WTC11 (cell line): ENCODE data around the gene DMRT2. TPM values are rescaled to one million over a fixed set of nuclear protein-coding genes. Genes with fewer than 3 reads are reported as not detected.

ENCODE experiments used
- ATAC-seq: fragments of 200-7000 bp; cut with Tn5 transposase; 2 replicates; pipeline ENCODE4 v1.10.0; 2021; ENCODE audit warnings: mild to moderate bottlenecking, moderate library complexity
- CTCF ChIA-PET: fragments of 300-600 bp; sonication (Branson Sonifier 250); formaldehyde crosslinking; loops from one replicate; lab custom pipeline; 2021; ENCODE audit warnings: antibody characterized with exemption; lab: Charles Lee
- POLR2A ChIA-PET: fragments of 350-600 bp; sonication (Branson Sonifier 250); formaldehyde crosslinking; loops from one replicate; lab custom pipeline; 2021; ENCODE audit warnings: antibody characterized with exemption; lab: Charles Lee
- DNase-seq: peaks from one replicate; pipeline ENCODE4 v3.0.0; 2021; ENCODE audit warnings: low spot score
- H3K27ac Mint-ChIP-seq: 2 replicates; pipeline ENCODE4 v1.8.0; 2021; ENCODE audit warnings: mixed read lengths
- H3K27me3 Mint-ChIP-seq: 2 replicates; pipeline ENCODE4 v1.8.0; 2021; ENCODE audit warnings: low read depth, mild to moderate bottlenecking, moderate library complexity, mixed read lengths
- H3K36me3 Mint-ChIP-seq: 2 replicates; pipeline ENCODE4 v1.8.0; 2021; ENCODE audit warnings: mixed read lengths
- H3K4me1 Mint-ChIP-seq: 2 replicates; pipeline ENCODE4 v1.8.0; 2022; ENCODE audit warnings: mixed read lengths
- H3K4me3 Mint-ChIP-seq: 2 replicates; pipeline ENCODE4 v1.8.0; 2021; ENCODE audit warnings: mild to moderate bottlenecking, moderate library complexity, mixed read lengths
- H3K9me3 Mint-ChIP-seq: 2 replicates; pipeline ENCODE4 v1.8.0; 2021; ENCODE audit warnings: mixed read lengths
- ESRRA ChIP-seq: sonication (generic); formaldehyde crosslinking; IDR thresholded peaks from 2 replicates; pipeline ENCODE4 v1.8.1; 2022; ENCODE audit warnings: mild to moderate bottlenecking, missing genetic modification reagents, borderline replicate concordance
- FOXK1 ChIP-seq: sonication (generic); formaldehyde crosslinking; IDR thresholded peaks from 2 replicates; pipeline ENCODE4 v1.8.0; 2022; ENCODE audit warnings: mild to moderate bottlenecking, moderate library complexity, missing genetic modification reagents
- HMGA2 ChIP-seq: fragments of 250-450 bp; sonication (Bioruptor Pico); IDR thresholded peaks from 2 replicates; pipeline ENCODE4 v1.4.0; 2021; ENCODE audit warnings: mild to moderate bottlenecking, moderate library complexity
- JAZF1 ChIP-seq: fragments of 250-450 bp; sonication (Bioruptor Pico); IDR thresholded peaks from 2 replicates; pipeline ENCODE4 v1.9.0; 2021; ENCODE audit warnings: moderate library complexity, mild to moderate bottlenecking, inconsistent platforms
- MYBL2 ChIP-seq: sonication (generic); formaldehyde crosslinking; IDR thresholded peaks from 2 replicates; pipeline ENCODE4 v1.8.1; 2023; ENCODE audit warnings: mild to moderate bottlenecking, moderate library complexity, missing genetic modification reagents
- ZNF121 ChIP-seq: sonication (generic); formaldehyde crosslinking; IDR thresholded peaks from 2 replicates; pipeline ENCODE4 v1.8.0; 2023; ENCODE audit warnings: missing genetic modification reagents
- total RNA-seq: library from RNA; stranded (reverse); gene quantifications from 3 replicates; pipeline ENCODE4 v1.2.3, GENCODE V29; 2021
- TF ChIP-seq, protein P1 (sequence below): sonication (generic); formaldehyde crosslinking; IDR thresholded peaks from 2 replicates; pipeline ENCODE4 v1.8.1; 2023; ENCODE audit warnings: mild to moderate bottlenecking, missing genetic modification reagents, moderate library complexity
- TF ChIP-seq, protein P2 (sequence below): sonication (generic); formaldehyde crosslinking; IDR thresholded peaks from 2 replicates; pipeline ENCODE4 v1.8.0; 2022; ENCODE audit warnings: missing genetic modification reagents
- TF ChIP-seq, protein P3 (sequence below): sonication (generic); formaldehyde crosslinking; IDR thresholded peaks from 2 replicates; pipeline ENCODE4 v1.8.0; 2023; ENCODE audit warnings: missing genetic modification reagents
- TF ChIP-seq, protein P4 (sequence below): sonication (generic); formaldehyde crosslinking; IDR thresholded peaks from 2 replicates; pipeline ENCODE4 v1.8.1; 2023; ENCODE audit warnings: mild to moderate bottlenecking, moderate library complexity, missing genetic modification reagents
- TF ChIP-seq, protein P5 (sequence below): sonication (generic); formaldehyde crosslinking; IDR thresholded peaks from 2 replicates; pipeline ENCODE4 v1.8.1; 2023; ENCODE audit warnings: mild to moderate bottlenecking, missing genetic modification reagents
- TF ChIP-seq, protein P6 (sequence below): sonication (generic); formaldehyde crosslinking; IDR thresholded peaks from 2 replicates; pipeline ENCODE4 v1.8.1; 2023; ENCODE audit warnings: mild to moderate bottlenecking, missing genetic modification reagents, borderline replicate concordance

Gene DMRT2
- total RNA-seq, 1 experiment from 2014 or later, result not detected

DNA sequence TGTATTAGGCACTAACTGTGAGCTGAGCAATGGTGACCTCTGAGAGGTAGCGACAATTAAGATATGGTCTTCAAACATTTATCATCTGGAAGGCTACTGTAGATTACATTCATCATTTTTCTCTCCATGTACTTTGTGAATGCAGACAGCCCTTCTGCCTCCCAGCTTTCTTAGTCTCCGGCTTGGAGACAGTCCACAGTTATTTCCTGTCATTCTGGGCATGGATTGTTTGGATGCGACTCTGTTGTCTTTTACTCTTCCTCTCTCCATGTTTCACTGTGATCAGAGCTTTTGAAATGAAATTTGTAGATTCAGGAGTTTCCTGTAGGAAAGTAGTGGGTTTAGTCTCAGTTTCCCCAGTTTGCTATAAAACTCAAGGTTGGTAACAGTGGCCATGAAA is 20.5 kb downstream of the DMRT2 start (continued):
- TF ChIP-seq, protein P1, sequence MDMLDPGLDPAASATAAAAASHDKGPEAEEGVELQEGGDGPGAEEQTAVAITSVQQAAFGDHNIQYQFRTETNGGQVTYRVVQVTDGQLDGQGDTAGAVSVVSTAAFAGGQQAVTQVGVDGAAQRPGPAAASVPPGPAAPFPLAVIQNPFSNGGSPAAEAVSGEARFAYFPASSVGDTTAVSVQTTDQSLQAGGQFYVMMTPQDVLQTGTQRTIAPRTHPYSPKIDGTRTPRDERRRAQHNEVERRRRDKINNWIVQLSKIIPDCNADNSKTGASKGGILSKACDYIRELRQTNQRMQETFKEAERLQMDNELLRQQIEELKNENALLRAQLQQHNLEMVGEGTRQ (CRISPR knock-in tag), result no peak
- no peak for TF ChIP-seq MYBL2 (CRISPR knock-in tag)
- no peak for TF ChIP-seq JAZF1 (CRISPR knock-in tag)
- no peak for TF ChIP-seq HMGA2
- no peak for TF ChIP-seq ESRRA (CRISPR knock-in tag)
- TF ChIP-seq, protein P2, sequence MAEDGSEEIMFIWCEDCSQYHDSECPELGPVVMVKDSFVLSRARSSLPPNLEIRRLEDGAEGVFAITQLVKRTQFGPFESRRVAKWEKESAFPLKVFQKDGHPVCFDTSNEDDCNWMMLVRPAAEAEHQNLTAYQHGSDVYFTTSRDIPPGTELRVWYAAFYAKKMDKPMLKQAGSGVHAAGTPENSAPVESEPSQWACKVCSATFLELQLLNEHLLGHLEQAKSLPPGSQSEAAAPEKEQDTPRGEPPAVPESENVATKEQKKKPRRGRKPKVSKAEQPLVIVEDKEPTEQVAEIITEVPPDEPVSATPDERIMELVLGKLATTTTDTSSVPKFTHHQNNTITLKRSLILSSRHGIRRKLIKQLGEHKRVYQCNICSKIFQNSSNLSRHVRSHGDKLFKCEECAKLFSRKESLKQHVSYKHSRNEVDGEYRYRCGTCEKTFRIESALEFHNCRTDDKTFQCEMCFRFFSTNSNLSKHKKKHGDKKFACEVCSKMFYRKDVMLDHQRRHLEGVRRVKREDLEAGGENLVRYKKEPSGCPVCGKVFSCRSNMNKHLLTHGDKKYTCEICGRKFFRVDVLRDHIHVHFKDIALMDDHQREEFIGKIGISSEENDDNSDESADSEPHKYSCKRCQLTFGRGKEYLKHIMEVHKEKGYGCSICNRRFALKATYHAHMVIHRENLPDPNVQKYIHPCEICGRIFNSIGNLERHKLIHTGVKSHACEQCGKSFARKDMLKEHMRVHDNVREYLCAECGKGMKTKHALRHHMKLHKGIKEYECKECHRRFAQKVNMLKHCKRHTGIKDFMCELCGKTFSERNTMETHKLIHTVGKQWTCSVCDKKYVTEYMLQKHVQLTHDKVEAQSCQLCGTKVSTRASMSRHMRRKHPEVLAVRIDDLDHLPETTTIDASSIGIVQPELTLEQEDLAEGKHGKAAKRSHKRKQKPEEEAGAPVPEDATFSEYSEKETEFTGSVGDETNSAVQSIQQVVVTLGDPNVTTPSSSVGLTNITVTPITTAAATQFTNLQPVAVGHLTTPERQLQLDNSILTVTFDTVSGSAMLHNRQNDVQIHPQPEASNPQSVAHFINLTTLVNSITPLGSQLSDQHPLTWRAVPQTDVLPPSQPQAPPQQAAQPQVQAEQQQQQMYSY (CRISPR knock-in tag), result no peak
- no peak for TF ChIP-seq FOXK1 (CRISPR knock-in tag)

DNA sequence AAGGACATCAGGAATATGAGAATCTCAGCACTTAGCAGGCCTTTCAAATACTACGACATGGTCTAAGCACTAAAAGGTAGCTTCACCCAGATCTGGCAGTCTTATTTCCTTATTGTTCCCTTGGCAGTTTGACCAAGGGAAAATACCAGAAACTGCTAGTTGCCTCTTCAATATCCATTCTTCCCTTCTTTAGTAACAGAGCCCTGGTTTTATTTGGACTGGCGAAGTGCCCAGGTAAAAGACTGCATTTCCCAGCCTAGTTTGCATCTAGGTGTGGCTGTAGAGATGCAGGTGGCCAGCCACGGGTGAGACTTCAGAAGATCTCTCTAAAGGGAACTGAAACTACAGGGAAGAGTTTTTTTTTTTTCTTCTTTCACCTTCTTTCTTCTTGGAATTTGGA is 21.6 kb downstream of the DMRT2 start:
- Mint-ChIP-seq H3K9me3 (peaks cover 61% of the 10 kb centered on the region), H3K36me3 (peaks cover 25% of the 10 kb centered on the region), H3K4me1 (no peaks in the 10 kb centered on the region), H3K27me3 (peaks cover 7% of the 10 kb centered on the region), H3K4me3 (no peak overlapping the region), H3K27ac (no peak overlapping the region)
- TF ChIP-seq, protein P3, sequence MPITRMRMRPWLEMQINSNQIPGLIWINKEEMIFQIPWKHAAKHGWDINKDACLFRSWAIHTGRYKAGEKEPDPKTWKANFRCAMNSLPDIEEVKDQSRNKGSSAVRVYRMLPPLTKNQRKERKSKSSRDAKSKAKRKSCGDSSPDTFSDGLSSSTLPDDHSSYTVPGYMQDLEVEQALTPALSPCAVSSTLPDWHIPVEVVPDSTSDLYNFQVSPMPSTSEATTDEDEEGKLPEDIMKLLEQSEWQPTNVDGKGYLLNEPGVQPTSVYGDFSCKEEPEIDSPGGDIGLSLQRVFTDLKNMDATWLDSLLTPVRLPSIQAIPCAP (CRISPR knock-in tag), result no peak
- no peak for TF ChIP-seq ZNF121
- TF ChIP-seq, protein P4, sequence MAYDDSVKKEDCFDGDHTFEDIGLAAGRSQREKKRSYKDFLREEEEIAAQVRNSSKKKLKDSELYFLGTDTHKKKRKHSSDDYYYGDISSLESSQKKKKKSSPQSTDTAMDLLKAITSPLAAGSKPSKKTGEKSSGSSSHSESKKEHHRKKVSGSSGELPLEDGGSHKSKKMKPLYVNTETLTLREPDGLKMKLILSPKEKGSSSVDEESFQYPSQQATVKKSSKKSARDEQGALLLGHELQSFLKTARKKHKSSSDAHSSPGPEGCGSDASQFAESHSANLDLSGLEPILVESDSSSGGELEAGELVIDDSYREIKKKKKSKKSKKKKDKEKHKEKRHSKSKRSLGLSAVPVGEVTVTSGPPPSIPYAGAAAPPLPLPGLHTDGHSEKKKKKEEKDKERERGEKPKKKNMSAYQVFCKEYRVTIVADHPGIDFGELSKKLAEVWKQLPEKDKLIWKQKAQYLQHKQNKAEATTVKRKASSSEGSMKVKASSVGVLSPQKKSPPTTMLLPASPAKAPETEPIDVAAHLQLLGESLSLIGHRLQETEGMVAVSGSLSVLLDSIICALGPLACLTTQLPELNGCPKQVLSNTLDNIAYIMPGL (CRISPR knock-in tag), result no peak
- TF ChIP-seq, protein P5, sequence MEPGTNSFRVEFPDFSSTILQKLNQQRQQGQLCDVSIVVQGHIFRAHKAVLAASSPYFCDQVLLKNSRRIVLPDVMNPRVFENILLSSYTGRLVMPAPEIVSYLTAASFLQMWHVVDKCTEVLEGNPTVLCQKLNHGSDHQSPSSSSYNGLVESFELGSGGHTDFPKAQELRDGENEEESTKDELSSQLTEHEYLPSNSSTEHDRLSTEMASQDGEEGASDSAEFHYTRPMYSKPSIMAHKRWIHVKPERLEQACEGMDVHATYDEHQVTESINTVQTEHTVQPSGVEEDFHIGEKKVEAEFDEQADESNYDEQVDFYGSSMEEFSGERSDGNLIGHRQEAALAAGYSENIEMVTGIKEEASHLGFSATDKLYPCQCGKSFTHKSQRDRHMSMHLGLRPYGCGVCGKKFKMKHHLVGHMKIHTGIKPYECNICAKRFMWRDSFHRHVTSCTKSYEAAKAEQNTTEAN (CRISPR knock-in tag), result no peak
- TF ChIP-seq, protein P6, sequence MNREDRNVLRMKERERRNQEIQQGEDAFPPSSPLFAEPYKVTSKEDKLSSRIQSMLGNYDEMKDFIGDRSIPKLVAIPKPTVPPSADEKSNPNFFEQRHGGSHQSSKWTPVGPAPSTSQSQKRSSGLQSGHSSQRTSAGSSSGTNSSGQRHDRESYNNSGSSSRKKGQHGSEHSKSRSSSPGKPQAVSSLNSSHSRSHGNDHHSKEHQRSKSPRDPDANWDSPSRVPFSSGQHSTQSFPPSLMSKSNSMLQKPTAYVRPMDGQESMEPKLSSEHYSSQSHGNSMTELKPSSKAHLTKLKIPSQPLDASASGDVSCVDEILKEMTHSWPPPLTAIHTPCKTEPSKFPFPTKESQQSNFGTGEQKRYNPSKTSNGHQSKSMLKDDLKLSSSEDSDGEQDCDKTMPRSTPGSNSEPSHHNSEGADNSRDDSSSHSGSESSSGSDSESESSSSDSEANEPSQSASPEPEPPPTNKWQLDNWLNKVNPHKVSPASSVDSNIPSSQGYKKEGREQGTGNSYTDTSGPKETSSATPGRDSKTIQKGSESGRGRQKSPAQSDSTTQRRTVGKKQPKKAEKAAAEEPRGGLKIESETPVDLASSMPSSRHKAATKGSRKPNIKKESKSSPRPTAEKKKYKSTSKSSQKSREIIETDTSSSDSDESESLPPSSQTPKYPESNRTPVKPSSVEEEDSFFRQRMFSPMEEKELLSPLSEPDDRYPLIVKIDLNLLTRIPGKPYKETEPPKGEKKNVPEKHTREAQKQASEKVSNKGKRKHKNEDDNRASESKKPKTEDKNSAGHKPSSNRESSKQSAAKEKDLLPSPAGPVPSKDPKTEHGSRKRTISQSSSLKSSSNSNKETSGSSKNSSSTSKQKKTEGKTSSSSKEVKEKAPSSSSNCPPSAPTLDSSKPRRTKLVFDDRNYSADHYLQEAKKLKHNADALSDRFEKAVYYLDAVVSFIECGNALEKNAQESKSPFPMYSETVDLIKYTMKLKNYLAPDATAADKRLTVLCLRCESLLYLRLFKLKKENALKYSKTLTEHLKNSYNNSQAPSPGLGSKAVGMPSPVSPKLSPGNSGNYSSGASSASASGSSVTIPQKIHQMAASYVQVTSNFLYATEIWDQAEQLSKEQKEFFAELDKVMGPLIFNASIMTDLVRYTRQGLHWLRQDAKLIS (CRISPR knock-in tag), result no peak
- POLR2A ChIA-PET, result no interaction called here
- no peak for ATAC-seq
- CTCF ChIA-PET, result interaction anchor here (1.5 kb wide), 1 partner anchor 329 kb away, joined by 3 read pairs; no protein-coding TSS in a partner anchor
- no peak for DNase-seq
